CD4-positive, alpha-beta T cell treated with Interleukin-15 for 1 hour (primary cell): Measurements from ENCODE around the gene DIDO1.

Experiments used
- DNase-seq: peaks from one replicate; pipeline ENCODE4 v3.0.0-alpha.2; 2020

Gene DIDO1

DNA sequence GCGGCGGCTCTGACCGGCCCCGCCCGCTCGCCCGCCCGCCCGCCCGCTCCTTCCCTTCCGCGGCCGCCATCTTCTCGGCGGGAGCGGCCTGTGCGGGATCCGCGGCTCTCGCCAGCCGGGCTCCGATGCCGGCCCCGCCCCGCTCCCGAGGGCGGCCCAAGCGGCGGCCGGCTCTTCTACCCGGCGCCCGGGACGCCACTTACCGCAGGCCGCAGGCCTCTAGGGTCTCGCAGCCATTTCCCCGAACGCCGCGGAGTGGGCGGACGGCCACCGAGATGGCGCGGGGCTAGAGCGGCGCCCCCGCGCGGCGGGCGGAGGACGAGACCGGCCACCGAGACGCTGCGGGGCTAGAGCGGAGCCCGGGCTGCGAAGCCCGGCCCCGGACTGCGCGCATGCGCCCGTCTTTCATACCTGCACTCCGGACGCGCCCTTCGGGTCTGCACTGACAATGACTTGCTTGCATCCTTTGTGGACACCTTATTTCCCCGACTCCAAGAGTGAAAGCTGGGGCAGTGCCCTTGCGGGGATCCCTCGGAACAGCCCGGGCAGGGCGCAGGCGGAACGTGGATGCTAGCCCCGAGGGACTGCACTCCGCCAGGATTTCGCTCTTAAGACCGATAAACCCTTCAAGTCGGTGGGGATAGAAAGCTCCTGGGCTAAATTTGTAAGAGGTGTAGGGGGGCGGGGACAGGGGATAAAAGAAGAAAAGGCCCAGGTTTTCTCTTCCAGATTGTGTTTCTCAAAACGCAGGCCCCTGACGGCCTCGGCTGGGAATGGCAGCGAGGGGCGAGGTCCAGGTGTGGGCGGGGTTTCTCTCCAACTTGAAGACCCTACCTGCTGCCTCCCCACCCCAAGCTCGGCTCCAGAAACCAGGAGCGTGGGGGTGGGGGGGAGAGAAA lies at the start of gene DIDO1:
Gene DIDO1 (minus strand): TSS at position 277 of the 899 bp plus-strand sequence.
- DNase-seq = peak; percentile 92

DNA sequence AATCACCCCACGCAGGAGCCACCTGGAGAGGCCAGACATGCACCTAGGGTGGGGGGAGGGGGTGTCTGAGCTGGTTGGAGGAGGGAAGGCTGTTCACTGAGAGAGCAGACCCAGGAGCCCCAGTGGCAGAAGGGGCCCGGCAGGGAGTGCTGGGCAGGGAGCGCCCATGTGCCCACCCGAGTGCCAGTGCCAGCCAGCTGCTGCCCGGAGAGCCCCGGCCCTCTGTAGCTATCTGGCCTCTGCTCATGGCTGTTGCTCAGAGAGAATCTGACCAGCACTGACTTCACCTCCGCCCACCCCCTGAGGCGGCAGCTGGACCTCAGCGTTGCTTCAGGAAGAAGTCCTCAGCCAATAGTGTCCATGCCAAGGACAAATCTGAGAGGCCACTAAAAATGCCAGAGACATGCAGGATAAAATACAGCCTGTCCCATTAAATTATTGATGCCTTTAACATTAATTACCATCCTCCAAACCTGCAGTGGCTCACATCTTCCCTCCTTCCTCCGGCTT lies 49.0 kb upstream of the DIDO1 start:
- DNase-seq = no peak

DNA sequence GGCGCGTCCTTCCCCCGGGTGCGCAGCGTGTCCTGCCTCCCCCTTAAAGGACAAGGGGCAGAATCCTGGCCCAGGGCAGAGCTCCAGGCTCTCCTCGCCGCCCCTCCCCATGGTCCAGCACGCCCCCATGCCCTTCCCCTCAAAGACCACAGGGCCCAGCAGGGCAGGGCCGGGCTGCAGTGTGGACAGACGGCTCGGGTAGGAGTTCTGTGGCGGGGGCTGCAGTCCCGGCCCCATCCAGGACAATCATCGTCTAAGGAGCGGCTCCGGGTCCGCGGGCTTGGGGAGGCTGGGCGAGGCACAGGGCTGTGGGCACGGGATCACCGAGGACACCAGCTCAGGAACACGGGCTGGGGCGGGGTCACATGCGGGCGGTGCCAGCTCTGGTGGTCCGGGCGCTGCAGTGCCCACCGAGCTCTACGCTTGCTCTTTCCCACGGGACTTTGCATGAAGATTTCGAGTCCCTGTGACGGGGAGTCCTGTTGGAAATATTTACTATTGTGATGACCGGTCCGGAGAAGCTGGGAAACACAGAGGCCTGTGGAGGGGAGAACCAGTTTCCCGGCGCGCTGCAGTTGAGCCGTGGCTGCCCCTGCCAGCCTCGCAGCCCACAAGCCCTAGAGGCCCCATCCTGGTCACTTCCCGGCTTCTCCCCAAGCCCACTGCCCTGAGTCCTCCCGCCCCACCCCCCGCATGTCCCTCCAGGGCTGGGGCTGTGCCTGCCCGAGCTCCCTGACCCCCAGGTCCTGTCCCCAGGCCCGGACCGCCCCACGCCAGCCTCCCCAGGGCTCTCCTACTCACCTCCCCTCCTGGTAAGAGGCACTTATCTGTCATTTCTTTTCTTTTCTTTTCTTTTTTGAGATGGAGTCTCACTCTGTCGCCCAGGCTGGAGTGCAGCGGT lies 46.8 kb upstream of the DIDO1 start:
- DNase-seq = no peak

DNA sequence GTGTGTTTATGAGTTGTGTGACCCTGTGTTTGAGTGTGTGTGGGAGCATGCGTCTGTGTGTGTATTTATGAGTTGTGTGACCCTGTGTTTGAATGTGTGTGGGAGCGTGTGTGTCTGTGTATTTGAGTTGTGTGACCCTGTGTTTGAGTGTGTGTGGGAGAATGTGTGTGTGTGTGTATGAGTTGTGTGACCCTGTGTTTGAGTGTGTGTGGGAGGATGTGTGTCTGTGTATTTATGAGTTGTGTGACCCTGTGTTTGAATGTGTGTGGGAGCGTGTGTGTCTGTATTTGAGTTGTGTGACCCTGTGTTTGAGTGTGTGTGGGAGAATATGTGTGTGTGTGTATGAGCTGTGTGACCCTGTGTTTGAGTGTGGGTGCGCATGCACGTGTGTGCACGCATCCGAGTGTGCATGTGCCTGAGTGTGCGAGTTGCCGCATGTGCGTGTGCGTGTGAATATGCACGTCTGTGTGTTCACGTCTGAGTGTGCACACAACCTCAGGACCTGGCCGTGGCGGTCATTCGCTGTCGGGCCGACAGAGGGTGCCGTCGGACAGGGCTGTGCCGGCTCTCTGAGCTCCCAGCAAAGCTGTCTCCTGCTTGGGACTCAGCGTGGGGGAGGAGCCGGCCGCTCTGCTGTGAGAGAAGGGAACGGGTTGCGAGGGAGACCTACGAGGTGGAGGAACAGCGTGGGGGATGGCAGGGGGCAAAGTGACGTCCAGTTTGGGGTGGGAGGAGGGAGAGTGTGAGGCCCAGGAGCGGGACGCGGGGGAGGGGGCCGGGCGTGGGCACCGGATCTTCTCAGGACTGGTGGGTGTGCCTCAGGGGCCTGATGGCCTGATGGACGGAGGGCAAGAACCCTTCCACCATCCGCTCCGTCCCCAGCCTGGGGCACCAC lies 45.9 kb upstream of the DIDO1 start:
- DNase-seq = peak; percentile 85

- DNase-seq = no peak
Measured at GRCh38 chr20:62971211-62971949, 45.1 kb upstream of the DIDO1 start.

GRCh38 chr20:62970307-62971210 lies 44.3 kb upstream of the DIDO1 start:
- no peak for DNase-seq

GRCh38 chr20:62969939-62970306 lies 43.6 kb upstream of the DIDO1 start:
- DNase-seq = no peak

- DNase-seq = no peak
Measured at GRCh38 chr20:62969179-62969760, 43.0 kb upstream of the DIDO1 start.

DNA sequence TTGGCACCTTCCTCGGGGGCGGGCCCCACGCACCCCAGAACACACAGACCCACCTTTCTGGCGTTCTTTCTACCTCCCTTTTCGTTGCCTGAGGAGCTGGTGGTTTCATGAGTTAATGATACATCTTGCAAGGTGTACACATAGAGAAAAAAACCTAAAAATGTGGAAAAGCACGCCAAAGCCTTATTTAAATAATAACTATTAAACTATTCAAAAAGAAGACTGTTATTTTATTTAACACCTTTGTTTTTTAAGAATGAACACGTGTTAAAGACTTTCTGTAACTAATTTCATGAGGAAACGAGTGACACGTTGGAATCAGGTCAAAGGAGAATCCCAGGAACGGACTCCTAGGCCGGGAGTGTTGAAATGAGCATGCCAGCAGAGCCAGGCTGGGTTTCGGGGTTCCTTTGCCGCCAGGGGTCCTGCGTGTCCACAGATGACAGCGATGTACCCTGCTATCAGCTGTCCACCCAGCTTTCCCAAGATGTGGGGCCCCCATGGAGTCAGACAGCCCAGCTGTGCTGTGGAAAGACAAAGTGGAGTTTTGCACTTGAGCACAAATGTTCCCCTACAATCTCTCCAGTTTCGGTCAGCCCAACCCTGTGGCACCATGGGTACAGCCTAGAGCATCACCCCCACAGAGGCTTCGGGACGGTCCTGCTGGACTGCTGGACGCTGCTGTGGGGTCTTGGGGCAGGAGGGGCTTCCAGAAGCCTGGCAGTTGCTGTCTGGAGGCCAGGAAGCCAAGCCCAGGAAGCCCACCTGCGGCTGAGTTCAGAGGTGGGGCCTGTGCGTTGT lies 42.3 kb upstream of the DIDO1 start:
- DNase-seq = no peak

DNA sequence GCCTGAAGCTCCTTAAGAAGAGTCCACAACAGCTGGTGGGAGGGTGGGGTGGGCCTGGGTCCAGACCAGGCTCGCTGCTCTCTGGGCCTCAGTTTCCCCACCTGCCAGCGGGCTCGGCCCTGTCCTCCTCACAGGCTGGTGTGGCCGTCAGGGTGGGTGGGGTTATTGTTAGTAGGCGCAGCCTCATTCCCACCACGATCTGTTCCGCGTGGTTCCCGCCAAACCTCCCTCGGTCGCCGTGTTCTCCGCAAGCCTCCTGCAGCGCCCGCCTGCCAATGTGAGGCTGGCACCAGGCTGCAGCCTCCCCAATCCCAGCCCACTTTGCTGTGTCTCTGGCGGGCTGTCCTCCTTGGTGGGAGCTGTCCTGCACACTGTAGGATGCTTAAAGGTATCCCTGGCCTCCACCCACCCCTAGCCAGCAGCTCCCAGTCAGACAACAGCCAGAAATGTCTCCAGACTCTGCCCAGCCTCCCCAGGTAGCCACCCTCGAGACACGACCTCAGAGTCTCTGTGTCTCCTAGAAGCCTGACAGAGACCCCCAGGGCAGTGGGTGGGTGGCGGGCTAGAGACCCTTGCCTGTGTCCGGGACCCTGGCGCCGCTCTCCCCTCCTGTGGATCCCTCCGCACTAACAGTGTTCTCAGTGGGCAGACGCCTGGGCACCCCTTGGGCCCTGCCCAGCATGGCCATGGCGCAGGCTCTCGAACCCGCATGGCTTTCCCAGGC lies 41.5 kb upstream of the DIDO1 start:
- DNase-seq = no peak

DNA sequence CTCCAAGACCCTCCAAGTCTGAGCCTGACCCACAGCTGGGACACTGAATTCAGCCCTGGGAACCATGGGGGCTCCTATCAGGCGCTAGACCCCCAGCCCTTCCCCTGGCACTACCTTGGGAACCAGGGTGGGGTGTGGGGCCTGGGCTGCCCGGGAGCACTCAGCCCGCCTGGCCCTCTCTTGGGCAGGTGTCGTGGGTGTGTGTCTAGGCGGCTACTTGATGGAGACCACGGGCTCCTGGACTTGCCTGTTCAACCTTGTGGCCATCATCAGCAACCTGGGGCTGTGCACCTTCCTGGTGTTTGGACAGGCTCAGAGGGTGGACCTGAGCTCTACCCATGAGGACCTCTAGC lies 40.8 kb upstream of the DIDO1 start:
- DNase-seq = no peak

DNA sequence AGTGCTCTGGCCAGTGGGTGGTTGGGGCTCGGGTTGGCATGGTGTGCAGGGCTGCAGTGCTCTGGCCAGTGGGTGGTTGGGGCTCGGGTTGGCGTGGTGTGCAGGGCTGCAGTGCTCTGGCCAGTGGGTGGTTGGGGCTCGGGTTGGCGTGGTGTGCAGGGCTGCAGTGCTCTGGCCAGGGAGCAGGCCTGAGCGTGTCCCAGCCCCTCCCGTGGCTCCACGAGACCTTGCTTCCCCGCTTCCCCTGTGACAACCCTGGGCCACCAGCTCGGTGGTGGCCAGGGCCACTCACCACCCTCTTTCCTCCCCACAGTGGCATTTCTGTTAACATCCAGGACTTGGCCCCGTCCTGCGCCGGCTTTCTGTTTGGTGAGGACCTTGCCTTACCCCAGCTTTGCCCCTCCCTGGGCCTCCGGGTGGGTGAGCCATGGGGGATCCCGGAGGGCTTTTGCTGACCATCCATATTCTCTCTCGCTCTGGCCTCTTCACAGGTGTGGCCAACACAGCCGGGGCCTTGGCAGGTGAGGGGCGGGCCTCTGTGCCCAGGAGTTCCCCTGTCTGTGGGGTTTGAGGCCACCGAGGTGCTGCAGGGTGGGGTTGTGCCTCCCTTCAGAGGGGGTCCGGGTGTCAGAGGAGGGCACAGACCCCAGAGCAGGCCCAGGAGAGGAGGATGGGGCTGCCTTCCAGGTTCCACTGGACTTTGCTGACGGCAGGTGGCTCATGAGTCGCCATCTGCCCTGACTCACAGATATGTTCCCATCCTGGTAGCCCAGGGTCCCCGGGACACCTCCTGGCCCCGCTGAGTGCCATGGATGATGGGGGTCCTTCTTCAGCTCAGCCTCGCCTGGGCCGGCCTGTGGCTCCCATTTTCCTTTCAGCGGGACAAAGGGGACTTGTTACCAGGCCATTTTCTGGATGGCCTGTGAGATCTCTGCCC lies 40.2 kb upstream of the DIDO1 start:
- DNase-seq = no peak

DNA sequence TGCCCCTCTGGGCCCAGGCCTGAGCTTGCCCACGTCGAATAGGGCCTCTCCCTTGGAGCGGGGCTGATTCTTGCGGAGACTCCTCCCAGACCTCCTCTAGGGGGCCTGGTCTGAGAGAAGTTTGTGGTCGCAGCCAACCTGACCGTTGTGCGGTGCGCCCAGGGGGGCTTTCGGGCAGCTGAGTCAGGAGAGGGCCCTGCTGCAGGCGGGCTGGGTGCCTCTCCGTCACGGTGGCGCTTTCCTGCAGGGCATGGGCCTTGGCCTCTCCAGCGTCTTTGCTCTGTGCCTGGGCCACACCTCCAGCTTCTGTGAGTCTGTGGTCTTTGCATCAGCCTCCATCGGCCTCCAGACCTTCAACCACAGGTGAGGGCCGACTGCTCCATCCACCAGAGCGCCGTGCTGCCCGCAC lies 39.1 kb upstream of the DIDO1 start:
- DNase-seq = no peak

- no peak for DNase-seq
Measured at GRCh38 chr20:62964700-62965099, 38.4 kb upstream of the DIDO1 start.

GRCh38 chr20:62963614-62964397 lies 37.5 kb upstream of the DIDO1 start:
- DNase-seq = no peak

DNA sequence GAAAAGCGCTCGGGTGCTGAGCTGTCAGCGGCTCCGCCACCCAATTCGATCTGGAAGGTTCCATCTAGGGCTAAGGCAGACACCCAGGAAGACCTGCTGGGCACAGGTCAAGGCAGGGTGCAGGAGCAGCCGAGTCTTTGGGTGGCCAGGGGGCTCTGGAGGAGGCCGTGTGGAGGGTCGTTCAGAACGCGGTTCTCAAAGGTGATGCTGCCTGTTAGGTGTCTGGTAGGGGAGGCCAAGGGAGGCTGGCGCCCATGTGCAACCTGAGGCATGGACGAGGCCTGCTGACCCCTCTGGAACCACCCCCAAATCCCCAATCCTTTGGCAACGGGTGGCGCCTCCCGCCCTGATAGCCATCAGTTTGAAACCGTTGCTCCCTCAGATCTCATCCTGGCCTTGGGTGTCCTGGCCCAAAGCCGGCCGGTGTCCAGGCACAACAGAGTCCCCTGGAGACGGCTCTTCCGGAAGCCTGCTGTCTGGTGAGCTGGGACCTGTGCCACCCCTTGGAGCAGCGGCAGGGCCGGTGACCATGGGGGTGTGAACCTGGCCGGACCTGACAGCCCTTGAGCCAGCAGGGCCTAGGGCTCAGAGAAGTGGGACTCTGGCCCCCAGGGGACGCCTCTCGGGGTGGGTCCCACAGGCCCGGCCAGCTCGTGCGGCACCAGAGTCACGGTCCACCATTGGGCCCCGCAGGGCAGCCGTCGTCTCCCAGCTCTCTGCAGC lies 36.7 kb upstream of the DIDO1 start:
- DNase-seq = no peak
